Uterus (tissue), 4 donors: ENCODE measurements around the gene CLDN6. TPM values are rescaled to one million over a fixed set of nuclear protein-coding genes. Genes with fewer than 3 reads are reported as not detected.

ENCODE experiments used
- DNase-seq, 2 donors: peaks; one replicate each; pipeline ENCODE4 v3.0.0-alpha.2; 2019 to 2020
- H3K27ac ChIP-seq, 2 donors: fragments of 200-600 bp; sonication (generic); 1 replicate in 1 of 2; 2 replicates in 1 of 2; pipeline ENCODE4 v1.5.1; 2016 to 2018
- H3K27me3 ChIP-seq, 2 donors: fragments of 200-600 bp; sonication (generic); one replicate each; pipeline ENCODE4 v1.5.1; 2018 to 2019; ENCODE audit warnings: control low read depth in 1 of 2
- H3K36me3 ChIP-seq, 2 donors: fragments of 200-600 bp; sonication (generic); one replicate each; pipeline ENCODE4 v1.5.1; 2019; ENCODE audit warnings: control low read depth in 1 of 2
- H3K4me1 ChIP-seq, 2 donors: fragments of 200-600 bp; sonication (generic); one replicate each; pipeline ENCODE4 v1.5.1; 2018 to 2019; ENCODE audit warnings: control low read depth in 1 of 2
- H3K4me3 ChIP-seq, 2 donors: fragments of 200-600 bp; sonication (generic); 1 replicate in 1 of 2; 2 replicates in 1 of 2; pipeline ENCODE4 v1.5.1; 2018 to 2019; ENCODE audit warnings: mild to moderate bottlenecking in 1 of 2
- H3K9me3 ChIP-seq, 2 donors: fragments of 200-600 bp; sonication (generic); one replicate each; pipeline ENCODE4 v1.5.1; 2019; ENCODE audit warnings: control low read depth in 1 of 2
- POLR2A ChIP-seq, 2 donors: fragments of 450-650 bp; IDR thresholded peaks; one replicate each; pipeline ENCODE4 v1.6.1; 2016; ENCODE audit warnings: antibody characterized with exemption in 2 of 2, mild to moderate bottlenecking in 1 of 2, moderate library complexity in 1 of 2
- intact Hi-C: fragments of 100-400 bp; cut with DNase I; formaldehyde crosslinking; loops from one replicate; pipeline ENCODE4 v1.15.1; 2023; ENCODE audit warnings: low total_unique reads
- small RNA-seq: library from RNA; depleted of rRNA; stranded (forward); fragments of <200 nt; gene quantifications from one replicate; pipeline ENCODE3, GENCODE V24; 2016
- total RNA-seq, 4 donors: library from RNA; depleted of rRNA in 3 of 4; stranded (reverse); fragments of >200 nt in 3 of 4; gene quantifications; one replicate each; pipeline versions ENCODE4 v1.1.0 to v1.2.4, GENCODE V29; 2014 to 2023
- TF ChIP-seq, protein P1 (sequence below), 4 experiments: fragments of 200-600 bp in 2 of 4; fragments of 450-650 bp in 2 of 4; sonication (generic) in 2 of 4; IDR thresholded peaks; one replicate each; pipeline ENCODE4 v1.5.1; 2016 to 2019; ENCODE audit warnings: antibody characterized with exemption in 4 of 4, mild to moderate bottlenecking in 2 of 4, moderate library complexity in 1 of 4
- donor health status: DM: yes; HTN: yes; CAD: no.

Gene CLDN6
- total RNA-seq, 4 donors from 2014 or later: 4.1 TPM; not detected in 3

DNA sequence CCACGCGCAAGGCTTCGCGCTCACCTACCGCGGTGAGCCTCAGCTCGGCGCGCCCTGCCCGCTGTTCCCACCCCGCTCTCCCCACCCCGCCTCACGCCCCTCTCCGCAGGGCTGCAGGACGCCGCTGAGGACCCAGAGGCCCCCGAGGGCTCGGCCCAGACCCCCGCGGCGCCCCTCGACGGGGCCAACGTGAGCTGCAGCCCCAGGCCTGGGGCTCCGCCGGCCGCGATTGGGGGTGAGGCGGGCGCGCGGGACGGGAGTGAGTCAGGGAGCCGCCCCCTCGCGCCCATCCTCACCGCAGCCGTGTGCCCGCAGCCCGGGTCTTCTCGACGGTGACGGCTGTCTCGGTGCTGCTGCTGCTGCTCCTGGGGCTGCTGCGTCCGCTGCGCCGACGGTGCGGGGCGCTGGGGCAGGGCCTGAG lies 50.8 kb downstream of the CLDN6 start:
- no peak for DNase-seq
- intact Hi-C loops: no loop called here

DNA sequence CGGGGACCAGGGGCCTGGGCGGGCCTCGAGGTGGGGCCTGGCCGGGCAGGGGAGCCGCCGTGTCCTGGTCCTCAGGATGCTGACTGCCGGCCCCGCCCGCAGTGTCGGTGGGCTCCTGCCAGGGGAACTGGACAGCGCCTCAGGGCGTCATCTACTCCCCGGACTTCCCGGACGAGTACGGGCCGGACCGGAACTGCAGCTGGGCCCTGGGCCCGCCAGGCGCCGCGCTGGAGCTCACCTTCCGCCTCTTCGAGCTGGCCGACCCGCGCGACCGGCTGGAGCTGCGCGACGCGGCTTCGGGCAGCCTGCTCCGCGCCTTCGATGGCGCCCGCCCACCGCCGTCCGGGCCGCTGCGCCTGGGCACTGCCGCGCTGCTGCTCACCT lies 51.2 kb downstream of the CLDN6 start:
- Histone ChIP-seq H3K4me3 (no peak overlapping the region), H3K27ac (no peak overlapping the region), H3K4me1 (peaks cover 0 to 46% of the 10 kb centered on the region in 2 donors), H3K27me3 (peaks cover 25 to 36% of the 10 kb centered on the region in 2 donors), H3K9me3 (no peaks in the 10 kb centered on the region), H3K36me3 (no peaks in the 10 kb centered on the region)
- intact Hi-C loops: no loop called here
- TF ChIP-seq POLR2A (IDR thresholded peaks at IDR 0.05): no peak
- TF ChIP-seq, protein P1, sequence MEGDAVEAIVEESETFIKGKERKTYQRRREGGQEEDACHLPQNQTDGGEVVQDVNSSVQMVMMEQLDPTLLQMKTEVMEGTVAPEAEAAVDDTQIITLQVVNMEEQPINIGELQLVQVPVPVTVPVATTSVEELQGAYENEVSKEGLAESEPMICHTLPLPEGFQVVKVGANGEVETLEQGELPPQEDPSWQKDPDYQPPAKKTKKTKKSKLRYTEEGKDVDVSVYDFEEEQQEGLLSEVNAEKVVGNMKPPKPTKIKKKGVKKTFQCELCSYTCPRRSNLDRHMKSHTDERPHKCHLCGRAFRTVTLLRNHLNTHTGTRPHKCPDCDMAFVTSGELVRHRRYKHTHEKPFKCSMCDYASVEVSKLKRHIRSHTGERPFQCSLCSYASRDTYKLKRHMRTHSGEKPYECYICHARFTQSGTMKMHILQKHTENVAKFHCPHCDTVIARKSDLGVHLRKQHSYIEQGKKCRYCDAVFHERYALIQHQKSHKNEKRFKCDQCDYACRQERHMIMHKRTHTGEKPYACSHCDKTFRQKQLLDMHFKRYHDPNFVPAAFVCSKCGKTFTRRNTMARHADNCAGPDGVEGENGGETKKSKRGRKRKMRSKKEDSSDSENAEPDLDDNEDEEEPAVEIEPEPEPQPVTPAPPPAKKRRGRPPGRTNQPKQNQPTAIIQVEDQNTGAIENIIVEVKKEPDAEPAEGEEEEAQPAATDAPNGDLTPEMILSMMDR (IDR thresholded peaks at IDR 0.05): no peak
- DNase-seq: no peak

More for the DNA sequence above, 50.8 kb downstream of the CLDN6 start:
- Histone ChIP-seq H3K9me3 (no peaks in the 10 kb centered on the region), H3K27ac (no peak overlapping the region), H3K4me1 (peaks cover 0 to 46% of the 10 kb centered on the region in 2 donors), H3K4me3 (no peak overlapping the region), H3K36me3 (no peaks in the 10 kb centered on the region), H3K27me3 (peaks cover 21 to 36% of the 10 kb centered on the region in 2 donors)
- TF ChIP-seq POLR2A (IDR thresholded peaks at IDR 0.05): no peak
- TF ChIP-seq, protein P1 (IDR thresholded peaks at IDR 0.05): no peak

- Histone ChIP-seq H3K36me3 (no peaks in the 10 kb centered on the region), H3K27ac (no peak overlapping the region), H3K27me3 (peaks cover 28 to 36% of the 10 kb centered on the region in 2 donors), H3K4me3 (no peak overlapping the region), H3K9me3 (no peaks in the 10 kb centered on the region), H3K4me1 (peaks cover 0 to 46% of the 10 kb centered on the region in 2 donors)
- TF ChIP-seq, protein P1 (IDR thresholded peaks at IDR 0.05): no peak
- TF ChIP-seq POLR2A (IDR thresholded peaks at IDR 0.05): no peak
- no peak for DNase-seq
- intact Hi-C loops: no loop called here
These were observed 51.8 kb downstream of the CLDN6 start for GRCh38 chr16:2966043-2966807.

Small RNAs within 50 kb of the gene (small RNA-seq; reads per million reads assigned to genes)
- gene LINC00514: not detected

Other genes with a start within 250 kb of the CLDN6 start
- 100 to 1,000 TPM in 3 of 4 donors, 10 to 100 TPM in 1; 88.4 to 524 (median 219) TPM for gene ELOB, start 240.9 kb downstream of the CLDN6 start, total RNA-seq
- under 1 TPM in 1 of 4 donors, not detected in 3; 0.21 TPM for gene PRSS33, start 230.6 kb downstream of the CLDN6 start, total RNA-seq
- gene PRSS41, start 219.7 kb downstream of the CLDN6 start, total RNA-seq: not detected
- gene PRSS21, start 200.9 kb downstream of the CLDN6 start, total RNA-seq: not detected
- gene ZG16B, start 187.9 kb downstream of the CLDN6 start, total RNA-seq: 10 to 100 TPM in 1 of 4 donors, 1 to 10 TPM in 1, not detected in 2; 1.3 to 15.9 TPM
- 1 to 10 TPM in 1 of 4 donors, under 1 TPM in 1, not detected in 2; 0.46 to 2.4 TPM for gene PRSS22, start 160.0 kb downstream of the CLDN6 start, total RNA-seq
- gene FLYWCH2, start 135.0 kb downstream of the CLDN6 start, total RNA-seq: 100 to 1,000 TPM in 1 of 4 donors, 10 to 100 TPM in 3; 27.9 to 223 (median 40.9) TPM
- gene FLYWCH1, start 106.3 kb downstream of the CLDN6 start, total RNA-seq: 10 to 100 TPM; 11.5 to 62.3 (median 27.2) TPM
- under 1 TPM in 1 of 4 donors, not detected in 3; 0.41 TPM for gene KREMEN2, start 53.9 kb downstream of the CLDN6 start, total RNA-seq
- 1 to 10 TPM in 3 of 4 donors, under 1 TPM in 1; 0.26 to 4.8 (median 2.5) TPM for gene PAQR4, start 48.8 kb downstream of the CLDN6 start, total RNA-seq
- gene PKMYT1, start 37.7 kb downstream of the CLDN6 start, total RNA-seq: 1 to 10 TPM in 1 of 4 donors, not detected in 3; 6.1 TPM
- 1 to 10 TPM in 1 of 4 donors, under 1 TPM in 1, not detected in 2; 0.21 to 1.8 TPM for gene CLDN9, start 5.3 kb downstream of the CLDN6 start, total RNA-seq
- gene TNFRSF12A, start 2.2 kb upstream of the CLDN6 start, total RNA-seq: 10 to 100 TPM; 12.6 to 76.2 (median 24.0) TPM
- gene HCFC1R1, start 5.8 kb upstream of the CLDN6 start, total RNA-seq: 10 to 100 TPM in 3 of 4 donors, 1 to 10 TPM in 1; 3.6 to 67.5 (median 25.4) TPM
- gene THOC6, start 5.9 kb upstream of the CLDN6 start, total RNA-seq: 10 to 100 TPM in 3 of 4 donors, 1 to 10 TPM in 1; 3.8 to 29.0 (median 22.3) TPM
- 1 to 10 TPM in 1 of 4 donors, under 1 TPM in 2, not detected in 1; 0.26 to 1.9 (median 0.29) TPM for gene BICDL2, start 18.8 kb upstream of the CLDN6 start, total RNA-seq
- 1 to 10 TPM in 1 of 4 donors, under 1 TPM in 1, not detected in 2; 0.21 to 1.1 TPM for gene MMP25, start 28.4 kb upstream of the CLDN6 start, total RNA-seq
- 10 to 100 TPM in 3 of 4 donors, 1 to 10 TPM in 1; 7.5 to 37.1 (median 20.9) TPM for gene IL32, start 47.5 kb upstream of the CLDN6 start, total RNA-seq
- gene ZSCAN10, start 81.1 kb upstream of the CLDN6 start, total RNA-seq: not detected
- gene ZNF205, start 94.4 kb upstream of the CLDN6 start, total RNA-seq: 10 to 100 TPM; 12.9 to 26.9 (median 18.3) TPM
- 100 to 1,000 TPM in 1 of 4 donors, 10 to 100 TPM in 1, 1 to 10 TPM in 1, under 1 TPM in 1; 0.77 to 101 (median 11.1) TPM for gene ZNF213, start 116.8 kb upstream of the CLDN6 start, total RNA-seq
- not detected for gene OR1F1, start 170.0 kb upstream of the CLDN6 start, total RNA-seq
- gene ZNF200, start 217.0 kb upstream of the CLDN6 start, total RNA-seq: 10 to 100 TPM in 2 of 4 donors, 1 to 10 TPM in 2; 4.1 to 17.6 (median 10.7) TPM
- 10 to 100 TPM in 1 of 4 donors, 1 to 10 TPM in 1, under 1 TPM in 2; 0.21 to 12.0 (median 1.1) TPM for gene MEFV, start 238.4 kb upstream of the CLDN6 start, total RNA-seq